Embryonic facial prominence (tissue), 1 donor: Measurements from ENCODE around the gene PEPD.

Source experiments
- DNase-seq: peaks from one replicate; pipeline ENCODE4 v3.0.0-alpha.2; 2016; ENCODE audit errors: extremely low spot score

Gene PEPD

GRCh38 chr19:33458807-33459206 lies 62.8 kb downstream of the PEPD start:
- no peak for DNase-seq

GRCh38 chr19:33458171-33458633 lies 63.4 kb downstream of the PEPD start:
- no peak for DNase-seq

GRCh38 chr19:33456845-33457220 lies 64.8 kb downstream of the PEPD start:
- no peak for DNase-seq

GRCh38 chr19:33456076-33456844 lies 65.3 kb downstream of the PEPD start:
- no peak for DNase-seq

GRCh38 chr19:33453265-33453664 lies 68.3 kb downstream of the PEPD start:
- no peak for DNase-seq

GRCh38 chr19:33450689-33451088 lies 70.9 kb downstream of the PEPD start:
- no peak for DNase-seq

GRCh38 chr19:33449799-33450198 lies 71.8 kb downstream of the PEPD start:
- no peak for DNase-seq

GRCh38 chr19:33448159-33448516 lies 73.5 kb downstream of the PEPD start:
- no peak for DNase-seq

GRCh38 chr19:33447336-33448158 lies 74.0 kb downstream of the PEPD start:
- no peak for DNase-seq

GRCh38 chr19:33446330-33447293 lies 75.0 kb downstream of the PEPD start:
- DNase-seq, result no peak

- DNase-seq, result no peak
These were observed 75.9 kb downstream of the PEPD start for GRCh38 chr19:33445442-33446329.

- no peak for DNase-seq
These were observed 76.8 kb downstream of the PEPD start for GRCh38 chr19:33444562-33445441.

- no peak for DNase-seq
These were observed 77.7 kb downstream of the PEPD start for GRCh38 chr19:33443638-33444561.

GRCh38 chr19:33442706-33443105 lies 78.9 kb downstream of the PEPD start:
- no peak for DNase-seq

- DNase-seq, result no peak
These were observed 79.8 kb downstream of the PEPD start for GRCh38 chr19:33441828-33442227.

GRCh38 chr19:33441277-33441699 lies 80.3 kb downstream of the PEPD start:
- no peak for DNase-seq

GRCh38 chr19:33440682-33441081 lies 80.9 kb downstream of the PEPD start:
- DNase-seq, result no peak

- no peak for DNase-seq
These were observed 81.3 kb downstream of the PEPD start for GRCh38 chr19:33440241-33440640.
